Testis (tissue), 3 donors: Measurements from ENCODE around the gene TRPM4. TPM values are rescaled to one million over a fixed set of nuclear protein-coding genes. Genes with fewer than 3 reads are reported as not detected.
A peak's percentile ranks its signal among the peaks of the same experiment; 100 is the strongest.

Experiments
- DNase-seq: peaks from one replicate; pipeline ENCODE4 v3.0.0-alpha.2; 2019
- H3K27ac ChIP-seq, 2 donors: fragments of 200-600 bp; sonication (generic); one replicate each; pipeline ENCODE4 v1.5.1; 2019
- H3K27me3 ChIP-seq: fragments of 200-600 bp; sonication (generic); one replicate; pipeline ENCODE4 v1.5.1; 2019
- H3K36me3 ChIP-seq: fragments of 200-600 bp; sonication (generic); one replicate; pipeline ENCODE4 v1.5.1; 2017; ENCODE audit warnings: low read depth; ENCODE audit errors: missing control alignments
- H3K4me1 ChIP-seq: fragments of 200-600 bp; sonication (generic); one replicate; pipeline ENCODE4 v1.5.1; 2019
- H3K4me3 ChIP-seq, 2 donors: fragments of 200-600 bp; sonication (generic); one replicate each; pipeline ENCODE4 v1.5.1; 2017 to 2019
- H3K9me3 ChIP-seq: fragments of 200-600 bp; sonication (generic); one replicate; pipeline ENCODE4 v1.5.1; 2017
- POLR2A ChIP-seq: fragments of 450-650 bp; IDR thresholded peaks from one replicate; pipeline ENCODE4 v1.6.1; 2017; ENCODE audit warnings: antibody characterized with exemption, mild to moderate bottlenecking, moderate library complexity
- WGBS, 2 donors: methylation state at CpG; one replicate each; pipeline ENCODE4 v1.1.5; 2018; 5-methylcytosine and 5-hydroxymethylcytosine counted together
- intact Hi-C: fragments of 100-400 bp; cut with DNase I; formaldehyde crosslinking; loops from one replicate; pipeline ENCODE4 v1.15.1; 2023; ENCODE audit warnings: low total_unique reads
- polyA plus RNA-seq: library from polyadenylated mRNA; stranded (reverse); fragments of 350-450 nt; fragmentation: Illumina TruSeq; extraction: RNeasy Lipid Tissue Mini Kit (QIAGEN cat#74804); gene quantifications from one replicate; pipeline ENCODE4 v1.2.3, GENCODE V29; 2014; ENCODE audit warnings: low read depth, low replicate concordance; ENCODE audit not compliant: insufficient read depth
- total RNA-seq, 2 donors: library from RNA; depleted of rRNA; stranded (reverse); fragments of >200 nt; gene quantifications; one replicate each; pipeline ENCODE4 v1.2.3, GENCODE V29; 2016
- TF ChIP-seq, protein P1 (sequence below), 3 experiments: fragments of 450-650 bp in 2 of 3; fragments of 200-600 bp in 1 of 3; sonication (generic) in 1 of 3; IDR thresholded peaks; one replicate each; pipeline ENCODE4 v1.5.1; 2016 to 2019; ENCODE audit warnings: antibody characterized with exemption in 3 of 3, mild to moderate bottlenecking in 2 of 3, moderate library complexity in 1 of 3

TRPM4 gene
- total and polyA plus RNA-seq, 3 donors from 2014 or later: 16.0 to 45.7 (median 30.5) TPM

DNA sequence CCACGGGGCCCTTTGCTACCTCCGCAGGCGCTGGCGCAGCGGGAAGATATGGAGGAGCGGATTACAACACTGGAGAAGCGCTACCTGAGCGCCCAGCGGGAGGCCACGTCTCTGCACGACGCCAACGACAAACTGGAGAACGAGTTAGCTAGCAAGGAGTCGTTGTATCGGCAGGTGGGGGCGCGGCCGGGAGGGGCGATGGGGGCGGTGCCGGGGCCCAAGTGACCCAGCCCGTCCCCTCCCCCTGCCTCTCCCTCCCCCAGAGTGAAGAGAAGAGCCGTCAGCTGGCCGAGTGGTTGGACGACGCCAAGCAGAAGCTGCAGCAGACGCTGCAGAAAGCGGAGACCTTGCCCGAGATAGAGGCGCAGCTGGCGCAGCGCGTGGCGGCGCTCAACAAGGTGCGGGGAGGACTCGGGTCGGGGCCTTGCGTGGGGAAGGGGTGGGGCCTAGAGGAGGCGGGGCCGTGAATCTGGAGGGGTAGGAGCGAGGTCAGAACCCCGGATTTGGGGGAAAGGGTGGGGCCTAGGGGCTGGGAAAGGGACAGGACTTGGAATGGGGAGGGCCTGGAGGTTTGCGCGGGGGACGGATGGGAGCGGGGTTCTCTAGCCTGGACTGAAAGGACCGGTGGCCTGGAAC lies 24.5 kb upstream of the TRPM4 start:
- intact Hi-C loops: no loop called here
- Histone ChIP-seq H3K27ac (no peak overlapping the region), H3K36me3 (no peaks in the 10 kb centered on the region), H3K4me3 (peak overlapping the region in 1 of 2 donors; percentile 5), H3K4me1 (peaks cover 8% of the 10 kb centered on the region), H3K27me3 (no peaks in the 10 kb centered on the region), H3K9me3 (no peaks in the 10 kb centered on the region)
- DNase-seq: no peak
- no peak for TF ChIP-seq POLR2A
- TF ChIP-seq, protein P1, sequence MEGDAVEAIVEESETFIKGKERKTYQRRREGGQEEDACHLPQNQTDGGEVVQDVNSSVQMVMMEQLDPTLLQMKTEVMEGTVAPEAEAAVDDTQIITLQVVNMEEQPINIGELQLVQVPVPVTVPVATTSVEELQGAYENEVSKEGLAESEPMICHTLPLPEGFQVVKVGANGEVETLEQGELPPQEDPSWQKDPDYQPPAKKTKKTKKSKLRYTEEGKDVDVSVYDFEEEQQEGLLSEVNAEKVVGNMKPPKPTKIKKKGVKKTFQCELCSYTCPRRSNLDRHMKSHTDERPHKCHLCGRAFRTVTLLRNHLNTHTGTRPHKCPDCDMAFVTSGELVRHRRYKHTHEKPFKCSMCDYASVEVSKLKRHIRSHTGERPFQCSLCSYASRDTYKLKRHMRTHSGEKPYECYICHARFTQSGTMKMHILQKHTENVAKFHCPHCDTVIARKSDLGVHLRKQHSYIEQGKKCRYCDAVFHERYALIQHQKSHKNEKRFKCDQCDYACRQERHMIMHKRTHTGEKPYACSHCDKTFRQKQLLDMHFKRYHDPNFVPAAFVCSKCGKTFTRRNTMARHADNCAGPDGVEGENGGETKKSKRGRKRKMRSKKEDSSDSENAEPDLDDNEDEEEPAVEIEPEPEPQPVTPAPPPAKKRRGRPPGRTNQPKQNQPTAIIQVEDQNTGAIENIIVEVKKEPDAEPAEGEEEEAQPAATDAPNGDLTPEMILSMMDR (IDR thresholded peaks at IDR 0.05): no peak
- 10 to 14% methylated on average over 18 to 47 of the region's 49 CpGs for WGBS, 2 donors

- Histone ChIP-seq H3K9me3 (no peaks in the 10 kb centered on the region), H3K36me3 (no peaks in the 10 kb centered on the region), H3K4me3 (peak overlapping the region in 1 of 2 donors; percentile 5), H3K27ac (no peak overlapping the region), H3K27me3 (no peaks in the 10 kb centered on the region), H3K4me1 (peaks cover 3% of the 10 kb centered on the region)
- DNase-seq: peak; percentile 67
- TF ChIP-seq, protein P1 (IDR thresholded peaks at IDR 0.05): no peak
- TF ChIP-seq POLR2A: no peak
- intact Hi-C loops: no loop called here
- WGBS, 2 donors: 30 to 35% methylated on average over 29 to 42 of the region's 42 CpGs
These were observed 23.8 kb upstream of the TRPM4 start for GRCh38 chr19:49133621-49134454.

DNA sequence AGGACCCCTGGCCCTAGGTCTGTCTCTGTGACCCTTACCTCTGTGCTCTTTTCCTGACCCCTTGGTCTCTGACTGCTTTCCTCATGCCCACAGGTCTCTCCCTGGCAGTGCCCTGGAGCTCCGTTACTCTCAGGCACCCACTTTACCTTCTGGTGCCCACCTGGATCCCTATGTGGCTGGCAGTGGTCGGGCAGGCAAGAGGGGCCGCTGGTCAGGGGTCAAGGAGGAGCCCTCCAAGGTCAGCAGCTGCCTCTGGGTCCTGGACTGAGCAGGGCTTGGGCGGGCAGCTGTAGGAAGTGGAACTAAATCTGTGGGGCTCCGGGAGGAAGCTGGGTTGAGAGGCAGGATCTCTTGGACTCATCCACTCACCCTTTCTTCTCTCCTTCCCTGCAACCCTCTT lies 21.9 kb upstream of the TRPM4 start:
- H3K36me3 ChIP-seq: no peaks in the 10 kb centered on the region
- WGBS, 2 donors: 85 to 97% methylated on average over 4 to 5 of the region's 5 CpGs
- no peaks in the 10 kb centered on the region for H3K9me3 ChIP-seq
- no peak for TF ChIP-seq POLR2A
- TF ChIP-seq, protein P1 (IDR thresholded peaks at IDR 0.05): no peak
- DNase-seq: no peak
- H3K27me3 ChIP-seq: no peaks in the 10 kb centered on the region
- H3K4me3 ChIP-seq: no peak overlapping the region
- intact Hi-C loops: no loop called here
- no peak overlapping the region for H3K27ac ChIP-seq
- H3K4me1 ChIP-seq: peaks cover 3% of the 10 kb centered on the region

- Histone ChIP-seq H3K36me3 (no peaks in the 10 kb centered on the region), H3K4me3 (no peak overlapping the region), H3K9me3 (no peaks in the 10 kb centered on the region), H3K27me3 (no peaks in the 10 kb centered on the region), H3K27ac (no peak overlapping the region), H3K4me1 (peaks cover 3% of the 10 kb centered on the region)
- TF ChIP-seq, protein P1 (IDR thresholded peaks at IDR 0.05): no peak
- TF ChIP-seq POLR2A: no peak
- intact Hi-C loops: no loop called here
- 84 to 91% methylated on average over 5 to 10 of the region's 10 CpGs for WGBS, 2 donors
- no peak for DNase-seq
These were observed 20.8 kb upstream of the TRPM4 start for GRCh38 chr19:49136771-49137171.
